CD4-positive, alpha-beta T cell (primary cell): ENCODE data around the gene MITF. TPM values are rescaled to one million over a fixed set of nuclear protein-coding genes. Genes with fewer than 3 reads are reported as not detected.

Experiments
- ATAC-seq: fragments of 200-7000 bp; cut with Tn5 transposase; one replicate; pipeline ENCODE4 v1.10.0; 2022; ENCODE audit warnings: mild to moderate bottlenecking; ENCODE audit not compliant: poor library complexity
- CTCF ChIA-PET: fragments of 350-600 bp; sonication (Branson Sonifier 250); formaldehyde crosslinking; loops from one replicate; lab custom pipeline; 2021; ENCODE audit warnings: antibody characterized with exemption, inconsistent platforms; lab: Charles Lee
- POLR2A ChIA-PET: fragments of 350-600 bp; sonication (Branson Sonifier 250); formaldehyde crosslinking; loops from one replicate; lab custom pipeline; 2021; ENCODE audit warnings: antibody characterized with exemption, inconsistent platforms; lab: Charles Lee
- DNase-seq, 14 experiments: peaks; one replicate each; pipeline ENCODE4 v3.0.0-alpha.2; 2013 to 2020; ENCODE audit warnings: mixed read lengths in 2 of 14
- H3K27ac ChIP-seq, 2 donors: one replicate each; pipeline versions ENCODE4 v1.5.1 to v1.7.0; 2013; ENCODE audit warnings: low read length in 2 of 2, low read depth in 1 of 2, mild to moderate bottlenecking in 1 of 2
- H3K27me3 ChIP-seq, 2 experiments: 1 replicate in 1 of 2; 2 replicates in 1 of 2; pipeline versions ENCODE4 v1.6.1 to v1.7.0; 2013; ENCODE audit warnings: low read length in 2 of 2, control low read depth in 1 of 2, mild to moderate bottlenecking in 1 of 2, moderate library complexity in 1 of 2; ENCODE audit not compliant: insufficient read depth in 2 of 2, control insufficient read depth in 1 of 2
- H3K36me3 ChIP-seq: one replicate; pipeline ENCODE4 v1.6.1; 2013; ENCODE audit warnings: low read length, control low read depth; ENCODE audit not compliant: insufficient read depth
- H3K4me1 ChIP-seq: one replicate; pipeline ENCODE4 v1.6.1; 2013; ENCODE audit warnings: low read length, control low read depth; ENCODE audit not compliant: insufficient read depth
- H3K4me3 ChIP-seq: one replicate; pipeline ENCODE4 v1.5.1; 2013; ENCODE audit warnings: mild to moderate bottlenecking, low read length, moderate library complexity
- H3K9me3 ChIP-seq, 2 experiments: 1 replicate in 1 of 2; 2 replicates in 1 of 2; pipeline versions ENCODE4 v1.6.1 to v1.7.0; 2013; ENCODE audit warnings: low read length in 2 of 2, mild to moderate bottlenecking in 2 of 2, control low read depth in 1 of 2, moderate library complexity in 1 of 2; ENCODE audit not compliant: control insufficient read depth in 1 of 2, insufficient read depth in 1 of 2
- H3K27ac Mint-ChIP-seq: one replicate; pipeline ENCODE4 v1.8.0; 2020; ENCODE audit warnings: mixed read lengths
- H3K27me3 Mint-ChIP-seq: one replicate; pipeline ENCODE4 v1.8.0; 2021; ENCODE audit warnings: mixed read lengths
- H3K36me3 Mint-ChIP-seq: one replicate; pipeline ENCODE4 v1.8.0; 2021; ENCODE audit warnings: low read depth, mixed read lengths
- H3K4me1 Mint-ChIP-seq: one replicate; pipeline ENCODE4 v1.8.0; 2021; ENCODE audit warnings: low read depth, mixed read lengths
- H3K4me3 Mint-ChIP-seq: one replicate; pipeline ENCODE4 v1.8.0; 2020; ENCODE audit warnings: mild to moderate bottlenecking, mixed read lengths
- H3K9me3 Mint-ChIP-seq: one replicate; pipeline ENCODE4 v1.8.0; 2020; ENCODE audit warnings: mixed read lengths
- CTCF ChIP-seq: fragments of 200-600 bp; IDR thresholded peaks from one replicate; pipeline ENCODE4 v1.8.0; 2022; ENCODE audit warnings: antibody characterized with exemption, mild to moderate bottlenecking
- intact Hi-C, 2 experiments: fragments of 100-400 bp; cut with DNase I in 1 of 2; cut with micrococcal nuclease in 1 of 2; formaldehyde crosslinking; loops; one replicate each; pipeline versions ENCODE4 v1.15.1 to v1.9.0; 2023 to 2025; cut with DNase I, micrococcal nuclease
- total RNA-seq, 174 experiments: library from RNA in 2 of 174; stranded (reverse) in 2 of 174; gene quantifications; one replicate each; pipeline ENCODE4 v1.2.3 and lab custom pipeline; 2021 to 2026

MITF gene
- total RNA-seq, 2 experiments from 2014 or later = not detected

DNA sequence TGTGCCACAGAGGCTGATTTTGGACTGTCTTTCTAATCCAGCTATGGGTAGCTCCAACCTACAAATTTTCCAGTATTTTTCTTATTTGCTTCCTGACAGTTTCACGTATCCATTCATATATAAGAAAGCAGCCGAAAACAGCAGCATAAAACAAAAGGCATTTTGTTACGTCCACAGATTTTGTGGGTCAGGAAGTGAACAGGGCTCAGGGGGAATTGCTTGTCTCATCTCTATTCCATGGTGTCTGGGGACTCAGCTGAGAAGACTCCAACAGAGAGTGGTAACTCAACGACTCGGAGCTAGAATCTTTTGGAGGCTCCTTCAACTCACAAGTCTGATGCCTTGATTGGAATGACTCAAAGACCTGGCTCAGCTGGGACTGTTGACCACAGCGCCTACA is 248.6 kb downstream of the MITF start:
- no peak overlapping the region for H3K27ac Mint-ChIP-seq
- DNase-seq = no peak
- CTCF ChIA-PET = no interaction called here
- Histone ChIP-seq H3K27me3 (no peaks in the 10 kb centered on the region), H3K36me3 (no peaks in the 10 kb centered on the region), H3K9me3 (no peaks in the 10 kb centered on the region), H3K4me3 (no peak overlapping the region), H3K27ac (no peak overlapping the region), H3K4me1 (no peaks in the 10 kb centered on the region)
- H3K9me3 Mint-ChIP-seq = no peaks in the 10 kb centered on the region
- ATAC-seq = no peak
- H3K36me3 Mint-ChIP-seq = no peaks in the 10 kb centered on the region
- no peaks in the 10 kb centered on the region for H3K4me1 Mint-ChIP-seq
- POLR2A ChIA-PET = no interaction called here
- no peak overlapping the region for H3K4me3 Mint-ChIP-seq
- peaks cover 3% of the 10 kb centered on the region for H3K27me3 Mint-ChIP-seq
- intact Hi-C loops = no loop called here
- TF ChIP-seq CTCF = no peak

- H3K9me3 Mint-ChIP-seq = no peaks in the 10 kb centered on the region
- DNase-seq (no peak), ATAC-seq (no peak)
- no peak for TF ChIP-seq CTCF
- no peak overlapping the region for H3K4me3 Mint-ChIP-seq
- no peak overlapping the region for H3K27ac Mint-ChIP-seq
- peaks cover 3% of the 10 kb centered on the region for H3K27me3 Mint-ChIP-seq
- H3K4me1 Mint-ChIP-seq = no peaks in the 10 kb centered on the region
- intact Hi-C loops = no loop called here
- Histone ChIP-seq H3K36me3 (no peaks in the 10 kb centered on the region), H3K4me3 (no peak overlapping the region), H3K9me3 (no peaks in the 10 kb centered on the region), H3K4me1 (no peaks in the 10 kb centered on the region), H3K27ac (no peak overlapping the region), H3K27me3 (no peaks in the 10 kb centered on the region)
- ChIA-PET POLR2A (no interaction called here), CTCF (no interaction called here)
- H3K36me3 Mint-ChIP-seq = no peaks in the 10 kb centered on the region
Measured at GRCh38 chr3:69993757-69994156, 254.5 kb downstream of the MITF start.

- H3K4me3 ChIP-seq = no peak overlapping the region
Measured at GRCh38 chr3:69994919-69995318, 255.7 kb downstream of the MITF start.

More at GRCh38 chr3:69994919-69995318, 255.7 kb downstream of the MITF start:
- Histone ChIP-seq H3K9me3 (peaks cover 0 to 6% of the 10 kb centered on the region in 2 experiments), H3K27ac (no peak overlapping the region), H3K4me1 (no peaks in the 10 kb centered on the region), H3K27me3 (no peaks in the 10 kb centered on the region), H3K36me3 (no peaks in the 10 kb centered on the region)
- Mint-ChIP-seq H3K4me1 (no peaks in the 10 kb centered on the region), H3K9me3 (no peaks in the 10 kb centered on the region), H3K27ac (no peak overlapping the region), H3K4me3 (no peak overlapping the region), H3K36me3 (no peaks in the 10 kb centered on the region), H3K27me3 (peaks cover 3% of the 10 kb centered on the region)
- TF ChIP-seq CTCF = no peak
- POLR2A ChIA-PET = no interaction called here
- DNase-seq (peak in 1 of 14 experiments; percentile 4), ATAC-seq (no peak)
- intact Hi-C loops = no loop called here
- CTCF ChIA-PET = no interaction called here
